ENCODE measurements around the gene PRR5.

PRR5 gene

GRCh38 chr22:44711690-44712555 is 9.9 kb downstream of the PRR5 start:
- H3K4me2 ChIP-seq (ENCODE audit: low read length) = no peak overlapping the region
- no peak overlapping the region for H3K27ac ChIP-seq (ENCODE audit: low read length)

GRCh38 chr22:44712962-44713361 is 11.0 kb downstream of the PRR5 start:
- H3K9me3 ChIP-seq (ENCODE audit: insufficient read depth, low read length) = no peaks in the 10 kb centered on the region
- no peaks in the 10 kb centered on the region for H3K36me3 ChIP-seq (replicated peaks; ENCODE audit: low read depth, low read length)
- H3K4me2 ChIP-seq (ENCODE audit: low read length) = no peak overlapping the region
- H3K79me2 ChIP-seq (ENCODE audit: low read length) = no peaks in the 10 kb centered on the region
- no peaks in the 10 kb centered on the region for H4K20me1 ChIP-seq (ENCODE audit: insufficient read depth, low read length)
- TF ChIP-seq CTCF (IDR thresholded peaks at IDR 0.05; ENCODE audit: low read depth, low read length) (no peak), EZH2phosphoT487 (IDR thresholded peaks at IDR 0.05; ENCODE audit: low read depth) (no peak)
- H3K9ac ChIP-seq (ENCODE audit: low read length) = no peak overlapping the region
- no peak overlapping the region for H2AFZ ChIP-seq (ENCODE audit: low read depth, low read length)
- H3K4me1 ChIP-seq (ENCODE audit: low read length) = peaks cover 8% of the 10 kb centered on the region
- H3K4me3 ChIP-seq (ENCODE audit: low read length) = no peak overlapping the region
- H3K27ac ChIP-seq (ENCODE audit: low read length) = no peak overlapping the region
- no peaks in the 10 kb centered on the region for H3K27me3 ChIP-seq (ENCODE audit: low read depth, low read length)

More at GRCh38 chr22:44711690-44712555, 9.9 kb downstream of the PRR5 start:
- Histone ChIP-seq H3K36me3 (replicated peaks; ENCODE audit: low read depth, low read length) (no peaks in the 10 kb centered on the region), H2AFZ (ENCODE audit: low read depth, low read length) (no peak overlapping the region), H3K27me3 (ENCODE audit: low read depth, low read length) (no peaks in the 10 kb centered on the region), H3K79me2 (ENCODE audit: low read length) (no peaks in the 10 kb centered on the region), H3K4me3 (ENCODE audit: low read length) (no peak overlapping the region), H3K9me3 (ENCODE audit: insufficient read depth, low read length) (no peaks in the 10 kb centered on the region), H3K4me1 (ENCODE audit: low read length) (peaks cover 8% of the 10 kb centered on the region), H4K20me1 (ENCODE audit: insufficient read depth, low read length) (no peaks in the 10 kb centered on the region), H3K9ac (ENCODE audit: low read length) (no peak overlapping the region)
- no peak for TF ChIP-seq CTCF (IDR thresholded peaks at IDR 0.05; ENCODE audit: low read depth, low read length)
- no peak for TF ChIP-seq EZH2phosphoT487 (IDR thresholded peaks at IDR 0.05; ENCODE audit: low read depth)

GRCh38 chr22:44714703-44715350 is 12.8 kb downstream of the PRR5 start:
- no peak overlapping the region for H2AFZ ChIP-seq (ENCODE audit: low read depth, low read length)
- H3K4me1 ChIP-seq (ENCODE audit: low read length) = peaks cover 13% of the 10 kb centered on the region
- no peaks in the 10 kb centered on the region for H4K20me1 ChIP-seq (ENCODE audit: insufficient read depth, low read length)
- H3K4me2 ChIP-seq (ENCODE audit: low read length) = no peak overlapping the region
- H3K9ac ChIP-seq (ENCODE audit: low read length) = no peak overlapping the region
- no peaks in the 10 kb centered on the region for H3K79me2 ChIP-seq (ENCODE audit: low read length)
- H3K36me3 ChIP-seq (replicated peaks; ENCODE audit: low read depth, low read length) = no peaks in the 10 kb centered on the region
- H3K4me3 ChIP-seq (ENCODE audit: low read length) = no peak overlapping the region
- H3K9me3 ChIP-seq (ENCODE audit: insufficient read depth, low read length) = no peaks in the 10 kb centered on the region
- no peak overlapping the region for H3K27ac ChIP-seq (ENCODE audit: low read length)
- no peak for TF ChIP-seq EZH2phosphoT487 (IDR thresholded peaks at IDR 0.05; ENCODE audit: low read depth)
- no peak for TF ChIP-seq CTCF (IDR thresholded peaks at IDR 0.05; ENCODE audit: low read depth, low read length)
- peaks cover 4% of the 10 kb centered on the region; the same call in 1 of the 2 replicates for H3K27me3 ChIP-seq (ENCODE audit: low read depth, low read length)

GRCh38 chr22:44718418-44718817 is 16.4 kb downstream of the PRR5 start:
- Histone ChIP-seq H3K79me2 (ENCODE audit: low read length) (no peaks in the 10 kb centered on the region), H3K27me3 (ENCODE audit: low read depth, low read length) (peaks cover 4% of the 10 kb centered on the region; the same call in 1 of the 2 replicates), H3K9me3 (ENCODE audit: insufficient read depth, low read length) (no peaks in the 10 kb centered on the region), H3K4me3 (ENCODE audit: low read length) (no peak overlapping the region), H3K4me2 (ENCODE audit: low read length) (no peak overlapping the region), H3K4me1 (ENCODE audit: low read length) (peaks cover 5% of the 10 kb centered on the region), H3K36me3 (replicated peaks; ENCODE audit: low read depth, low read length) (no peaks in the 10 kb centered on the region), H3K9ac (ENCODE audit: low read length) (no peak overlapping the region), H4K20me1 (ENCODE audit: insufficient read depth, low read length) (no peaks in the 10 kb centered on the region), H2AFZ (ENCODE audit: low read depth, low read length) (no peak overlapping the region), H3K27ac (ENCODE audit: low read length) (no peak overlapping the region)
- TF ChIP-seq CTCF (IDR thresholded peaks at IDR 0.05; ENCODE audit: low read depth, low read length) (no peak), EZH2phosphoT487 (IDR thresholded peaks at IDR 0.05; ENCODE audit: low read depth) (no peak)

Data from OCI-LY3 (cell line).